Measurements from ENCODE around the gene PCDH1.
A peak's percentile ranks its signal among the peaks of the same experiment; 100 is the strongest.

- no peak for TF ChIP-seq POLR2A (IDR thresholded peaks at IDR 0.05)
- peak in 2 of 5 experiments; percentile 27 to 30 for TF ChIP-seq CTCF (IDR thresholded peaks at IDR 0.05)
Measured at GRCh38 chr5:141814064-141814964, 63.9 kb downstream of the PCDH1 start.
